Testis (tissue), 2 donors: Measurements from ENCODE around the gene FIZ1.

Source experiments
- CTCF ChIP-seq, 3 experiments: fragments of 450-650 bp in 2 of 3; fragments of 200-600 bp in 1 of 3; sonication (generic) in 1 of 3; IDR thresholded peaks; one replicate each; pipeline ENCODE4 v1.5.1; 2016 to 2019; ENCODE audit warnings: antibody characterized with exemption in 3 of 3, mild to moderate bottlenecking in 2 of 3, moderate library complexity in 1 of 3
- POLR2A ChIP-seq: fragments of 450-650 bp; IDR thresholded peaks from one replicate; pipeline ENCODE4 v1.6.1; 2017; ENCODE audit warnings: antibody characterized with exemption, mild to moderate bottlenecking, moderate library complexity

GRCh38 chr19:55593096-55593772 lies 6.1 kb downstream of the FIZ1 start:
- TF ChIP-seq CTCF (IDR thresholded peaks at IDR 0.05) (no peak), POLR2A (no peak)
